A673 (cell line): ENCODE data around the gene TTLL10. TPM values are rescaled to one million over a fixed set of nuclear protein-coding genes. Genes with fewer than 3 reads are reported as not detected.

Experiments
- BruUV-seq: library from RNA; stranded (reverse); fragments of 400-500 nt; replicated peaks from 2 replicates; lab custom pipeline; 2021; lab: Mats Ljungman, UMichigan
- CTCF ChIA-PET: fragments of 300-600 bp; sonication (Branson Sonifier 250); formaldehyde crosslinking; loops from one replicate; lab custom pipeline; 2022; ENCODE audit warnings: antibody characterized with exemption; lab: Charles Lee
- POLR2A ChIA-PET: fragments of 300-600 bp; sonication (Branson Sonifier 250); formaldehyde crosslinking; loops from one replicate; lab custom pipeline; 2022; ENCODE audit warnings: antibody characterized with exemption; ENCODE audit not compliant: low non-redundant PET; lab: Charles Lee
- DNase-seq: peaks from one replicate; pipeline ENCODE4 v3.0.0-alpha.2; 2015; ENCODE audit warnings: low spot score
- H3K27ac ChIP-seq: fragments of 200-600 bp; sonication (generic); 2 replicates; pipeline ENCODE4 v1.5.1; 2016; ENCODE audit warnings: mixed run types, low read depth, mild to moderate bottlenecking, mixed read lengths, antibody characterized with exemption, low read length; ENCODE audit not compliant: poor library complexity, severe bottlenecking
- H3K27me3 ChIP-seq: fragments of 200-600 bp; sonication (generic); replicated peaks from 2 replicates; pipeline ENCODE4 v1.6.1; 2017; ENCODE audit warnings: mixed run types, low read depth, mild to moderate bottlenecking, mixed read lengths, antibody characterized with exemption, low read length; ENCODE audit not compliant: insufficient read depth, poor library complexity
- H3K36me3 ChIP-seq: fragments of 200-600 bp; sonication (generic); 2 replicates; pipeline ENCODE4 v1.6.1; 2016; ENCODE audit warnings: mixed run types, mild to moderate bottlenecking, mixed read lengths, antibody characterized with exemption, low read length; ENCODE audit not compliant: insufficient read depth, poor library complexity, severe bottlenecking
- H3K4me1 ChIP-seq: fragments of 200-600 bp; sonication (generic); 2 replicates; pipeline ENCODE4 v1.6.1; 2017; ENCODE audit warnings: mixed run types, mild to moderate bottlenecking, mixed read lengths, antibody characterized with exemption, low read length; ENCODE audit not compliant: insufficient read depth, poor library complexity, severe bottlenecking
- H3K4me3 ChIP-seq: fragments of 200-600 bp; sonication (generic); 2 replicates; pipeline ENCODE4 v1.5.1; 2016; ENCODE audit warnings: low read depth, mixed run types, mild to moderate bottlenecking, mixed read lengths, low read length; ENCODE audit not compliant: poor library complexity, severe bottlenecking
- H3K9me3 ChIP-seq: fragments of 200-600 bp; sonication (generic); 2 replicates; pipeline ENCODE4 v1.6.1; 2016; ENCODE audit warnings: mixed run types, low read depth, mild to moderate bottlenecking, mixed read lengths, antibody characterized with exemption, low read length; ENCODE audit not compliant: poor library complexity, severe bottlenecking
- CTCF ChIP-seq: fragments of 300-800, 200-600 bp; sonication (generic); conservative IDR thresholded peaks from 2 replicates; pipeline ENCODE4 v1.5.1; 2017; ENCODE audit warnings: low read depth, mild to moderate bottlenecking, antibody characterized with exemption, low read length, moderate library complexity, mixed read lengths
- EZH2 ChIP-seq: fragments of 200-600 bp; sonication (generic); IDR thresholded peaks from 2 replicates; pipeline ENCODE4 v1.6.1; 2017; ENCODE audit warnings: borderline replicate concordance, low read depth, mild to moderate bottlenecking, mixed read lengths, antibody characterized with exemption, low read length; ENCODE audit not compliant: poor library complexity, severe bottlenecking
- intact Hi-C: fragments of 100-400 bp; cut with micrococcal nuclease; formaldehyde crosslinking; loops from one replicate; pipeline ENCODE4 v1.10.0; 2022; ENCODE audit not compliant: unreplicated experiment
- total RNA-seq: library from RNA; stranded (reverse); gene quantifications from 2 replicates; pipeline ENCODE4 v1.2.3, GENCODE V29; 2021

The TTLL10 gene
- total RNA-seq, 1 experiment from 2014 or later: not detected

DNA sequence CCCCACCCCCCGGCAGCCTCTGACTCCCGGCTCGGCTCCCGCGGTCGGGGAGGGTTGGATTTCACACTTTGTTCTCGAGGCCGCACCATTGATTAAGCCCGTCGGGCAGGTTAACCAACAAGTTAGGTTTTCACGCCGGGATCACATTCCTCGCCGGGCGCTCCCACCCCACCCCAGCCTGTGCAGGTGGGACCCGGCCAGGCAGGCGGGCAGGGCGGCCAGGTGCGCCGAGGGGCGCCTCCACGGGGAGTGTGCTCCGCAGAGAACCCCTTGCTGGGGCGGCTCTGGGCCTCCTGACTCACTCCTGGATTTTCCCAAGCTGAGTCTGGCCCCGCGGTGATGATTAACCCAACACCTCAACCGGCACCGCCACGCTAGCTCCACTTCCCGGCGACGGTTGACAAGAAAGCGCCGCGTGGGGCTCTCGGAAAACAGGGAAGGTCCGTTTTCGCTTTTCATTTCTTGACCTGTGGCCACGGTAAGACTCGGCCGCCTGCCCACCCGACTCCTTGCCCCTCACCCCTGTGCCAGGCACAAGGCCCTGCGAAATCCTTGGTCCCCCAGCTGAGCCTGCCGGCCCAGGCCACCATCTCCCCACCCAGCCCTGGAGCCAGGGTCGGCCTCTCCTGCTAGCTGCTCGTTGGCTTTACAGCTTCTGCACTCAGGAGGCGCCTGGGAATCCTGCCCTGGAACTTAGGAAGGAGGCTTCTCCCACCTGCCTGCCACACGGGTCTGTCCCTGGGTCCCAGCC is 8.8 kb upstream of the TTLL10 start:
- intact Hi-C loops: no loop called here
- CTCF ChIA-PET: no interaction called here
- no peak for DNase-seq
- Histone ChIP-seq H3K36me3 (no peaks in the 10 kb centered on the region), H3K4me3 (no peak overlapping the region), H3K9me3 (no peaks in the 10 kb centered on the region), H3K27me3 (no peaks in the 10 kb centered on the region), H3K27ac (no peak overlapping the region), H3K4me1 (peaks cover 8% of the 10 kb centered on the region)
- POLR2A ChIA-PET: interaction anchor here (0.7 kb wide), 1 partner anchor 14 kb away, joined by 3 read pairs; no protein-coding TSS in a partner anchor
- BruUV-seq: no TSS peak
- TF ChIP-seq EZH2 (no peak), CTCF (no peak)

DNA sequence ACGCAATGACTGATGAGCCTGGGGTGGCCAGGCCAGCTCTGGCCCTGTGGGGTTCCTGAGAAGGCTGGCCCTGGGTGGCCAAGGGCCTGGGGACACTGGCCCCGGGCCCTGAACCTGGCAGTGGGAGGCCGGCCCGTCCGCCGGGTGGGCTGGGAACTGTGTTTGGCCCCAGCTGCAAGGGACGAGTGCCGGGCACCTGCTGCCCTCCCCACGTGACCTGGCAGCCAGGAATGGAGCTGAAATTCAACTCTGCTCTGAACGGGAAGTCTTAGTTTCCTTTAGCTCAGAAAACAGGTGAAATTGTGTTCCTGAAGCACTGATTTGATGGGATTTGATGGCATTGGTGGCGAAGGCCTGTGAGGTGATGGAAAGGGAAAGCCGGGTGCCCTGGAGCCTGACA is 8.2 kb upstream of the TTLL10 start:
- intact Hi-C loops: no loop called here
- no peak overlapping the region for H3K27ac ChIP-seq
- no peak for TF ChIP-seq CTCF
- TF ChIP-seq EZH2: no peak
- no TSS peak for BruUV-seq
- ChIA-PET POLR2A (interaction anchor here (0.7 kb wide), 1 partner anchor 13 kb away, joined by 3 read pairs; no protein-coding TSS in a partner anchor), CTCF (no interaction called here)
- H3K27me3 ChIP-seq: no peaks in the 10 kb centered on the region
- no peaks in the 10 kb centered on the region for H3K36me3 ChIP-seq
- H3K4me1 ChIP-seq: peaks cover 14% of the 10 kb centered on the region
- no peak overlapping the region for H3K4me3 ChIP-seq
- H3K9me3 ChIP-seq: no peaks in the 10 kb centered on the region
- no peak for DNase-seq

DNA sequence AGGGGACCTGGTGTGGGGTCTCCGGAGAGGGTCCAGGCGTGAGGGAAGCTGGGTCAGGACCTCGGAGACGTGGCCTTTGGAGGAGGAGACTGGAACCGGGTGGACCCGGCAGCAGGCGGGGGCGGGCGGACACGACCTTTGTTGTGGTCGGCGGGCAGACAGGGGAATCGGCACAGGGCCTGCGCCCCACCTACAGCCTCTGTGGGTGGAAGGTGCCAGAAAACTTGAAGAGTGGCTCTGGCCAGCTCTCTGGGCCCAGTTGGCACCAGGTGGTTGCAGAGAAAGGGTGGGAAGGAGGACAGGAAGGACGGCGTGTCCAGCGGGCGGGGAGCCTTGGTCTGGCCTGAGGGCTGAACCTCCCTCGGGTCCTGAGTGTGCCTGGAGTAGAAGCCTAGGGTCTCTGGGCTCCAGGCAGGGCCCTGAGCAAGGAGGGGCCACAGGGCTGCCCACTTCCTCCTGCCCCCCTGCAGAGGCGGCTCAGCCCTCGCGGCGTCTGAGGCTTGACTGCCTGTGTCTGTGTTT is 7.7 kb upstream of the TTLL10 start:
- H3K9me3 ChIP-seq: no peaks in the 10 kb centered on the region
- DNase-seq: no peak
- BruUV-seq: no TSS peak
- H3K27me3 ChIP-seq: no peaks in the 10 kb centered on the region
- intact Hi-C loops: no loop called here
- TF ChIP-seq CTCF: no peak
- TF ChIP-seq EZH2: no peak
- ChIA-PET POLR2A (no interaction called here), CTCF (no interaction called here)
- H3K27ac ChIP-seq: no peak overlapping the region
- peaks cover 19% of the 10 kb centered on the region for H3K4me1 ChIP-seq
- no peaks in the 10 kb centered on the region for H3K36me3 ChIP-seq
- H3K4me3 ChIP-seq: no peak overlapping the region
